ENCODE results near the gene ASAP3.

Gene ASAP3

GRCh38 chr1:23422941-23423340 is 61.0 kb downstream of the ASAP3 start:
- peak in 1 of 14 donors; percentile 11 for DNase-seq

GRCh38 chr1:23422241-23422877 is 61.6 kb downstream of the ASAP3 start:
- no peak for DNase-seq

DNA sequence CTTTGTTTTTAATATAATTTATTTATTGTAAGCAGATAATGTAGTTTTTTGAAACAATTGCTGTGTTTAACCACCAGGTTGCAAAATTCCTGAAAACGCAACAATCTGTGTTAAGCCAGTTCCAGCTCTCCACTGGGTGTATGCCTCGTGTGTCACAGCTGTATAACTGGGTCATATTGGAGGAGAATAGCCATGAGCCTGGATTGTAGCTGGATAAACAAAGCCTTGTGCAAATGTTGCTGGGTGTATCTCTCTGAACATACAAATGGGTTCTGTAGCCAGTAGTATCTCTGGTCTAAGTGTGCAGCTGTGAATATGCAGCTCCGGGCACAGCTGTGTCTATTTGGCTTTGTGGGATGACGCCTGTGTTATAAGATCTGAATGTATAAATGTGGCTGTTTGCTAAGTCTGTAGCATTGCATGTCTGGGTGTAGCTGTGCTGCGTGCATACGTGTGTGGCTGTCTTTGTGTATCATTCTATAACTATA is 62.2 kb downstream of the ASAP3 start:
- DNase-seq, result peak in 1 of 14 donors; percentile 15

DNA sequence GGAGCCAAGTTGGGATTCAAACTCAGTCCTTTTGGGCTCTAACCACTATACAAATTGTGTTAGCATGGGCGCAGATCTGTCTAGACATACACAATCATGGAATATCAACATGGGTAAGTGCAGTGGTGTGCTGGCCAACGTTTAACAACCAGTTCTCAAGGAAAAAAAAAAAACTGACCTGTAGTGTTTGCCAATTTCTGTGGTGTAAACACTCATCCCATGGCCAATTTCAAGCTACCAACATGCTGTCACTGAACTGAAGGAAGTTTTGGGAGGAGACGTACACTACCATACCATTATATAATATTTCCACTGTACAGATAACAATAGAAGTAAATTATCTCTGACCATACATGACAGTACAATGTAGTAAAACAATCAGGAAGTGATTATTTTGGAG is 62.6 kb downstream of the ASAP3 start:
- DNase-seq, result no peak

- DNase-seq, result no peak
These were observed 63.2 kb downstream of the ASAP3 start for GRCh38 chr1:23420778-23421177.

GRCh38 chr1:23419180-23419579 is 64.8 kb downstream of the ASAP3 start:
- no peak for DNase-seq

- peak in 1 of 14 donors; percentile 76 for DNase-seq
These were observed 66.4 kb downstream of the ASAP3 start for GRCh38 chr1:23417570-23417969.

GRCh38 chr1:23416964-23417363 is 67.0 kb downstream of the ASAP3 start:
- no peak for DNase-seq

DNA sequence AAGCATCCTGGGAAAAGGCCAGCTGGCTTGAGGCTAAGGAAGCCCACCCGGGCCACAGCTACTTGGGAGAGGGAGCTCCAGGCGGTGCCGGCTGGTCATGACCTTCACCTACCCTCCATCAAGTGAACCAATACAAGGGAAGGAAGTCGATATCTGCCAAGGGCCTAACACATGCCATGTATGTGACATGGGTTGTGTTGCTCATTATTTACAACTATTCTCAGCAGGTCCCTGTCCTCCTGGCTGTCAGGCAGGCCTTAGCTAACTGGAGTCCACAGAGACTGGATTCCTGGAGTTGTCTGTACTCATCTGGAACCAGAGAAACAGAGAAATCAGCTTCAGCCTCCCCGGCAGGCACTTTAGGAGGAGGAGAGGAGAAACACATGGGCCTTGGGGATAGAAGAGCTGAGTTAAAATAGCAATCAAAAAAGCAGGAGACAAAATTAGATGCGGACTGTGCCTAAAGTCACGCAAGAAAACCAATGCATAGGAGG is 75.1 kb downstream of the ASAP3 start:
- DNase-seq, result no peak

DNA sequence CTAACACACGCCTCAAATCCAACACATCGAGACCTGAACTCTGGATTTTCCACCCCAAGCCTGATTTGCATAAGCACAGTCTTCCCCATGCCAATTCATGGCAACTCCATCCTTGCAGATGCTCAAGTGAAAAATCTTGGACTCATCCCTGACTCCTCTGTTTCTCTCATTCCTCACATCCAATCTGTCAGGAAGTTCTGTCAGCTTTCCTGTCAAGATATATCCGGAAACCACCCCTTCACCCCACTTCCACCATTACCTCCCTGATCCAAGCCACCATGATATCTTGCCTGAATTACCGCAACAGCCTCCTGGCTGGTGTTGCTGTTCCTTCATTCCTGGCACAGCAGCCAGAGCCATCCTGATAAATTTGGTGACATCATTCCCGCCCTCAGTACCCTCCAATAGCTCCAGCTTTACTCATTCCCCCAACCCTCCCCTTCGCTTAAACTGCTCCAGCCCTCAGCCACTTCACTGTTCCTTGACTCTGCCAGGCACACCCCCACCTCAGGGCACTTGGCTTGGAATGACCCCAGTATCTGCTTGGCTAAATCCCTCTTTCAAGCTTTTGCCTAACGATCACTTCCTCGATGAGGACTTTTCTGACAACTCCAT is 76.9 kb downstream of the ASAP3 start:
- DNase-seq, result no peak

- DNase-seq, result no peak
These were observed 78.0 kb downstream of the ASAP3 start for GRCh38 chr1:23405946-23406345.

DNA sequence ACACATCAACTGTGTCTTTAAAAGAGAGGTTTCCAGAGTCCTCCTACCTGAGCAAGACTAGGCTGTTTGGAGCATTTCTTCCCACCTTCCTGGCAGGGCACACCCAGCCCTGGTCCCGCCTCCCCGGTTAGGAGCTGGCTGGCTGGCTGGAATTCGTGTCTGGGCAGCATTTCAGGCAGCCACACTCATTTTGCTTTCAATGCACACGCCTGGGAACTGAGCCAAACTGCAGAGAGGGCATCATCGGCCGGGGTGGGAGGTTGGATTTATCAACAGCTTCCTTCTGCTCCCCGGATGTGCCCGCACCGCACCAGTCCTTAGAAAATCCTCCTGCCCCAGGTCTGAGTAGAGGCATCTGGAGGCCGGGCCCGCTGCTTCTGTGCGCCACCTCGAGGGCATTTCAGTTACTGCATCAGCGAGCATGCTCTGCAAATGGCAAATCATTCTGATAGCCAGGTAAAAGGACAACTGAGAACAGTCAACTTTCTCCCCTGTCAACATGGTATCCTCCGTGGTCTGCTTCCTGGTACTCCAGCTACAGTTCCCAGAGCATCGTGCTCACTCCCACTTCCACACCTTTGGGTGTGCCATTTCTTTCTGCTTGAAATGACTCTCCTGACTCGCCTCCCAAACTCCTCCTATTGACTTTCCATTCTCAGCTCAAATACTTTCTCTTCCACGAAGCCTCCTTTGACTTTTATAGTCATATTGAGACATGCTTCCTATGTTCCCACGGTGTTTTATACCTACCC is 80.1 kb downstream of the ASAP3 start:
- peak in 13 of 14 donors; percentile 18 to 85 (median 69) for DNase-seq

GRCh38 chr1:23403355-23403734 is 80.6 kb downstream of the ASAP3 start:
- no peak for DNase-seq

DNA sequence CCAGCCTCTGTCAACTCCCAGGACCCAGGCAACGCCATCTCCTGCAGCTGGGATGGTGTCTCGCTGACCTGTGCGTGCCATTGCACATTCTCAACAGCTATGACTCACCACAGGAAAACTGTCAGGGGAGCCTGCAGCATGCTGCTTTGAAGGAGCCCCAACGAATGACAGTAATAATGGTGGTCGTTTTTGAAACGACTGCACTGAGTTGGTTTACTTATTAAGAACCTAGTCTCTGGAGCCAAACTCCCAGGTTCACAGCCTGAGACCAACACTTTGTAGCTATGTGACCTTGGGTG is 81.0 kb downstream of the ASAP3 start:
- DNase-seq, result no peak

- DNase-seq, result peak in 1 of 14 donors; percentile 33
These were observed 81.5 kb downstream of the ASAP3 start for GRCh38 chr1:23402286-23403037.

DNA sequence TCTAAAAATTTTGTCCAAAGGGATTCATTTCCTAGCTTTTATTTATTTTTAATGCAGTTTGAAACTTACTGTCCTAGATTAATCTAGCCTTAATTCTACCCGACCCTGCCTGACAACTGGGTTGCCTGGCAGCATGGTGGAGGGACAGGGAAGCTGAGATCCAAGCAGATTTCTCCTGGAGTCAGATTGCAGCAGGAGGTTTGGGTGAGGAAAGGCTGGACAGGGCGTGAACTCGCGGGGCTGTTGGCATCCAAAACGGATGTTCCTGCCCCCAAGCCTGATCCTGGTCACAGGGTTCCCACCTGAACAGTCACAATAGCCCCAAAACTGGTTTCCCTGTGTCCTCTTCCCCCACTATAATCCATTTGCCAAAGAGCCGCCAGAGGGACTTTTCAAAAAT is 82.7 kb downstream of the ASAP3 start:
- DNase-seq, result no peak

GRCh38 chr1:23400324-23401114 is 83.5 kb downstream of the ASAP3 start:
- no peak for DNase-seq

DNA sequence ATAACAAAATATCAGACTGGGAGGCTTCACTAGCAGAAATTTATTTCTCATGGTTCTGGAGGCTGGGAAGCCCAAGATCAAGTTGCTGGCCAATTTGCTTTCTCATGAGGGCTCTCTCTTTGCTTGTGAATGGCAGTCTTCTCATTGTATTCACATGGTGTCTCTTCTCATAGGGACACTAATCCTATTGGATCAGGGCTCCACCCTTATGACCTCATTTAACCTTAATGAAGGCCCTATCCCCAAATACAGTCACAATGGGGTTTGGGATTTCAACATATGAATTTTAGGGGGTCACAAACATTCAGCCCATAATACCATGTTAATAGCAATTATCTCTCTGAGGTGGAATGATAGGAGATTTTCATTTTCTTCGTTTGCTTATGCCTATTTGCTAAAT is 84.8 kb downstream of the ASAP3 start:
- no peak for DNase-seq

- no peak for DNase-seq
These were observed 86.1 kb downstream of the ASAP3 start for GRCh38 chr1:23397908-23398307.

GRCh38 chr1:23396380-23396779 is 87.6 kb downstream of the ASAP3 start:
- no peak for DNase-seq

DNA sequence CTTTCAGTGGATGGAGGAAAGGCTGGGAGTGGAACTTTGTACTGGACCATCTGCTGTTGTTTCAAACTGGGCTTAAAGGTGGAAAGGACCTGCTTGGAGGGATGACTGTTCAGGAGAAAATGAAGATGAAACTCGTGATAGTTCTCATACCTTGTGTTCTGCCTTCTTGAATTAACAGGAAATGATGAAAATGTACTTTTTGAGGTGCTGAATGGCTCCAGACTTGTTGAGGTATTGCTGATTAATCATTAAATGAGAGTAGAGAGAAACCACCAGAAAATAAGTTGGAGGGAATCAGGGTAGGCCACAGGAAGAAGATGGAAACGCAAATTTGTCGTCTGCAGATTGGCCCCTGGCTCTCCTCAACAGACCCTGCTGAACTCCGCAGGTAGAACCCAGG is 88.1 kb downstream of the ASAP3 start:
- no peak for DNase-seq

DNA sequence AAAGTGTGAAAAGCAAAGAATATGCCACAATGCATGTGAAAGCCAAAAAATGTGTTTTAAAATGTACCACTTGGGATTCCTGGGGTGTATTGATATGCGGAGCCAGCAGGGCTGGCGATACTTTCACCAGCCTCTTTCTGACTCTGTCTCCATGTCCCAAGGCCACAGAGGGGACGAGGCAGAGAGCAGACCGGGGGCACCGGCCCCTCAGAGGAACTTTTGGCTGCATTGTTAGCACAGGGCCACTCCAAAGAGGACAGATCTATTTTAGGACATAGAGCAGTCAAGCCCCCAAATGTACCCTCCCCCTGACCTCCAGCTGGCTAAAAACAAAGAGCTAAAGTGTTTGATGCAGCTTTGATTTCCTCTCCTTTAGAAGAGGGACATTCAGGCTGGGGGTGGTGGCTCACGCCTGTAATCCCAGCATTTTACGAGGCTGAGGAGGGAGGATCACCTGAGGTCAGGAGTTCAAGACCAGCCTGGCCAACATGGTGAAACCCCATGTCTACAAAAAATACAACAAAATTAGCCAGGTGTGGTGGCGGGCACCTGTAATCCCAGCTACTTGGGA is 88.7 kb downstream of the ASAP3 start:
- peak in 2 of 14 donors; percentile 15 to 28 for DNase-seq

Data from C1 segment of cervical spinal cord (tissue), 14 donors.